Loucy (cell line): Measurements from ENCODE around the gene ANP32B.
A peak's percentile ranks its signal among the peaks of the same experiment; 100 is the strongest.

Experiments used
- CTCF ChIP-seq: fragments of 200-600 bp; sonication (generic); conservative IDR thresholded peaks from 2 replicates; pipeline ENCODE4 v1.5.1; 2014; ENCODE audit warnings: mild to moderate bottlenecking, antibody characterized with exemption, low read length
- EZH2phosphoT487 ChIP-seq: fragments of 200-600 bp; IDR thresholded peaks from 2 replicates; pipeline ENCODE4 v1.6.1; 2018; ENCODE audit warnings: antibody characterized with exemption, mild to moderate bottlenecking, moderate library complexity, borderline replicate concordance

- TF ChIP-seq CTCF (peak; percentile 18; the same call in 1 of the 2 replicates), EZH2phosphoT487 (no peak)
Measured at GRCh38 chr9:98038958-98039357, 55.8 kb downstream of the ANP32B start.
